Measurements from ENCODE around the gene LAGE3. TPM values are rescaled to one million over a fixed set of nuclear protein-coding genes. Genes with fewer than 3 reads are reported as not detected.

Gene LAGE3
- total and polyA plus RNA-seq, 8 donors: 9.5 to 19.6 (median 12.7) TPM

DNA sequence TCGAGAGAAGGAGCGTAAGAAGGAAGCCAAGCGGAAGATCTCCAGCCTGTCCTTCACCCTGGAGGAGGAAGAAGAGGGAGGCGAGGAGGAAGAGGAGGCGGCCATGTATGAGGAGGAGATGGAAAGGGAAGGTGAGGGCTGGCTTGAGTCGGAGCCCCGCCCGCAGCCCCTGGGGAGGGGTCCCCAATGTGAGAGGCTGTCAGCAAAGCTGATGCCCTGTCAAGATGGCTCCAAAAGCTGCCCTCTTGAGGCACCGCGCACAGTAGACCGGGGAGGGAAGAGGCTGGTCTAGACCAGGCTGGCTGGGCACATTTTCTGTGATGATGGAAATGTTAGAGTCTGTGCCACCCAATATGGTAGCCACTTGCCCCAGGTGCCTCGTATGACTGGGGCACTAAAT is 32.7 kb downstream of the LAGE3 start:
- no peak for ATAC-seq
- no peaks in the 10 kb centered on the region for H3K9me3 ChIP-seq
- H3K36me3 ChIP-seq: peaks cover 0 to 9% (median 5%) of the 10 kb centered on the region in 3 donors
- TF ChIP-seq, protein P1, sequence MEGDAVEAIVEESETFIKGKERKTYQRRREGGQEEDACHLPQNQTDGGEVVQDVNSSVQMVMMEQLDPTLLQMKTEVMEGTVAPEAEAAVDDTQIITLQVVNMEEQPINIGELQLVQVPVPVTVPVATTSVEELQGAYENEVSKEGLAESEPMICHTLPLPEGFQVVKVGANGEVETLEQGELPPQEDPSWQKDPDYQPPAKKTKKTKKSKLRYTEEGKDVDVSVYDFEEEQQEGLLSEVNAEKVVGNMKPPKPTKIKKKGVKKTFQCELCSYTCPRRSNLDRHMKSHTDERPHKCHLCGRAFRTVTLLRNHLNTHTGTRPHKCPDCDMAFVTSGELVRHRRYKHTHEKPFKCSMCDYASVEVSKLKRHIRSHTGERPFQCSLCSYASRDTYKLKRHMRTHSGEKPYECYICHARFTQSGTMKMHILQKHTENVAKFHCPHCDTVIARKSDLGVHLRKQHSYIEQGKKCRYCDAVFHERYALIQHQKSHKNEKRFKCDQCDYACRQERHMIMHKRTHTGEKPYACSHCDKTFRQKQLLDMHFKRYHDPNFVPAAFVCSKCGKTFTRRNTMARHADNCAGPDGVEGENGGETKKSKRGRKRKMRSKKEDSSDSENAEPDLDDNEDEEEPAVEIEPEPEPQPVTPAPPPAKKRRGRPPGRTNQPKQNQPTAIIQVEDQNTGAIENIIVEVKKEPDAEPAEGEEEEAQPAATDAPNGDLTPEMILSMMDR (IDR thresholded peaks at IDR 0.05): no peak
- no peak for DNase-seq
- H3K4me1 ChIP-seq: no peaks in the 10 kb centered on the region
- no peak for FAIRE-seq
- H3K27me3 ChIP-seq: no peaks in the 10 kb centered on the region
- intact Hi-C loops (cut with DNase I): no loop called here
- 83 to 91% methylated on average over 12 of the region's 12 CpGs for WGBS, 2 donors
- H3K4me3 ChIP-seq: no peak overlapping the region
- H3K27ac ChIP-seq: no peak overlapping the region

DNA sequence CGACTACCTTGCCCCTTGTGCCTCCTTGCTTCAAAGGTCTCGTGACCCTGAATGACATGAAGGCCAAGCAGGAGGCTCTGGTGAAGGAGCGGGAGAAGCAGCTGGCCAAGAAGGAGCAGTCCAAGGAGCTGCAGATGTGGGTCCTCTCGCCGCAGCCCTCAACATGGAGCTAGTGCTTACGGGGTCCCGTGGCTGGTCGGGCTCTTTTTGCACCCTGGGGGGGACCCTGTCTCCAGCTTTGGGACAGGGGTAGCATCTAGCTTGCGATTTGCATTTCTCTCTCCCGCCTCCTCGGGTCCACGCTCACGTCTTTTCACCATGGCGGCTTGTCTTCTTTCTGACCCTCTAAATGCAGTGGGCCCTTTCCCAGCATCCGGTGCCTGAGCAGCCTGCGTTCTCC is 33.3 kb downstream of the LAGE3 start:
- DNase-seq: no peak
- 90 to 91% methylated on average over 16 of the region's 16 CpGs for WGBS, 2 donors
- H3K4me3 ChIP-seq: no peak overlapping the region
- no peak for ATAC-seq
- H3K27ac ChIP-seq: no peak overlapping the region
- TF ChIP-seq, protein P1 (IDR thresholded peaks at IDR 0.05): no peak
- H3K27me3 ChIP-seq: no peaks in the 10 kb centered on the region
- FAIRE-seq: no peak
- no peaks in the 10 kb centered on the region for H3K4me1 ChIP-seq
- no peaks in the 10 kb centered on the region for H3K9me3 ChIP-seq
- peaks cover 0 to 9% (median 5%) of the 10 kb centered on the region in 3 donors for H3K36me3 ChIP-seq
- intact Hi-C loops (cut with DNase I): no loop called here

DNA sequence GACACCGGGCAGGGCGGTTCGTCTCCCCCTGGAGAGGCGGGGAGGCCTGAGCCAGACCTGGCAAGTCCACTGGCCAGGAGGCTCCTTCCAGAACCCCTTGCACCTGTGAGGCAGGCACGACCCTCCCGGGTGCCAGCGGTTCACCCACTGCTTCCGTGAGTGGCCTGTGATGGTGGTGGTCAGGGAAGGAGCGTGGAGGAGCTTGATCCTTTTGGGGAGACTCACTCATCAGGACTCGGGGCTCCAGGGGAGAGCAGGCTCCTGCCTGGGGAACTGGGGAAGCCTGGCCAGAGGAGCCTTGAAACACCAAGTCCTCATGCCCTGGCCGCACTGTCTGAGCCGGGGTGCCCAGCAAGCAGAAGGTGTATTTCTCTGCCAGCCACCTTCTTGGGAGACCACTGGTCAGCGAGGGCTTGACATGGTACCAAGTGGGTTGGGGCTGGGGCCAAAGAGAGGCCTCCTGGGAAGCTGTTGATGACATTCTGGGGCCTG is 34.3 kb downstream of the LAGE3 start:
- intact Hi-C loops (cut with DNase I): no loop called here
- Histone ChIP-seq H3K9me3 (no peaks in the 10 kb centered on the region), H3K4me1 (no peaks in the 10 kb centered on the region), H3K27ac (peak overlapping the region in 1 of 4 donors; percentile 26), H3K27me3 (no peaks in the 10 kb centered on the region), H3K4me3 (peak overlapping the region; percentile 40 to 59 (median 52)), H3K36me3 (peaks cover 0 to 9% (median 0%) of the 10 kb centered on the region in 3 donors)
- TF ChIP-seq, protein P1 (IDR thresholded peaks at IDR 0.05): no peak
- peak in 1 of 6 donors; percentile 76 for DNase-seq
- FAIRE-seq: no peak
- 30 to 60% methylated on average over 13 of the region's 13 CpGs for WGBS, 2 donors
- peak in 1 of 4 donors; percentile 22 for ATAC-seq

DNA sequence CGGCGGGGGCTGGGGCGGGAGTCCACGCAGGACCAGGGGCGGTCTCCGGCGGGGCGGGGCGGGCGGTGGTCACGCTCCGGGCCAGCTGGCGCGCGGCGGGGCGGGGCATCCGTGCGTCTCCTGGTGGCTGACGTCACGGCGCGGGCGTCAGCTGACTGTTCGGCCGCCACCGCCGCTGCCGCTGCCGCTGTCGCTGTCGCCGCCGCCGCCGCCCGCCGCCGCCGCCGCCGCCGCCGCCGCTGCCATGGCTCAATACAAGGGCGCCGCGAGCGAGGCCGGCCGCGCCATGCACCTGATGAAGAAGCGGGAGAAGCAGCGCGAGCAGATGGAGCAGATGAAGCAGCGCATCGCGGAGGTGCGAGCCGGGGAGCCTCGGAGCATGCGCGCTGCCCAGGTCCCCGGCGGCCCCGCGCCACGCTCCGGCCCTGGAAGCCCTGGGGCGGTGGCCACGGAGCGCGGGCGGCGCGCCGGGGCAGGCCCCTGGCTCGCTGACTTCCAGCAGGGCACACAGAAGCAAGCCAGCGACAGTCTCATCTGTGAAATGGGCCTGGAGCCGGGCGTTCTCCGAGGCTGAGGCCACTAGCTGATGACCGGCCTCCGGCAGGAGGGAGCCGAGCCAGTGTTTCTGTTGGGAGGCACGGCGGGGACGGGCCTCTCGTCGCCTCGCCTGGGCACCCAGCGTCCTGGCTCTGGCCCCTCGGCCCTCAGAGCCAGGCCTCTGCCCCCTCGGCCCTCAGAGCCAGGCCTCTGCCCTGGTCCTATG is 34.9 kb downstream of the LAGE3 start, which contains the start of gene FAM50A:
FAM50A (plus strand) TSS at position 150 of the 763 bp plus-strand sequence; CDS start at position 245, 95 bp downstream.
- TF ChIP-seq, protein P1 (IDR thresholded peaks at IDR 0.05): no peak
- DNase-seq (peak; percentile 68 to 87 (median 78)), FAIRE-seq (no peak), ATAC-seq (peak; percentile 78 to 92 (median 88))
- H3K4me3 ChIP-seq: peak within 1 kb of the TSS; percentile 40 to 59 (median 52)
- H3K27ac ChIP-seq: peak within 1 kb of the TSS; percentile 10 to 66 (median 44)
- no peaks in the 10 kb centered on the region for H3K9me3 ChIP-seq
- peaks cover 0 to 8% (median 0%) of the 10 kb centered on the region in 3 donors for H3K36me3 ChIP-seq
- 1 to 31% methylated on average over 81 to 94 of the region's 94 CpGs for WGBS, 2 donors
- intact Hi-C loops (cut with DNase I): no loop called here
- H3K27me3 ChIP-seq: no peaks in the 10 kb centered on the region
- no peaks in the 10 kb centered on the region for H3K4me1 ChIP-seq

All from pancreas (tissue), 10 donors.